GM12878 (cell line): ENCODE data around the gene P2RY11. TPM values are rescaled to one million over a fixed set of nuclear protein-coding genes. Genes with fewer than 3 reads are reported as not detected.
A peak's percentile ranks its signal among the peaks of the same experiment; 100 is the strongest.

ENCODE experiments used
- BRCA1 ChIP-seq: IDR thresholded peaks from 2 replicates; pipeline ENCODE4 v1.6.1; 2011; ENCODE audit warnings: low read depth, low read length, improper control_type of control experiment
- CBX3 ChIP-seq: fragments of 200-600 bp; sonication (generic); IDR thresholded peaks from 2 replicates; pipeline ENCODE4 v1.6.1; 2016; ENCODE audit warnings: low read depth, borderline replicate concordance
- FOXK2 ChIP-seq: fragments of 450-650 bp; IDR thresholded peaks from 2 replicates; pipeline ENCODE4 v1.6.1; 2017; ENCODE audit warnings: mild to moderate bottlenecking, moderate library complexity
- IKZF1 ChIP-seq: fragments of 450-650 bp; conservative IDR thresholded peaks from 2 replicates; pipeline ENCODE4 v1.6.1; 2017; ENCODE audit warnings: antibody characterized with exemption, mild to moderate bottlenecking
- JUND ChIP-seq: IDR thresholded peaks from 2 replicates; pipeline ENCODE4 v1.6.1; 2012; ENCODE audit warnings: low read depth, mild to moderate bottlenecking, low read length, improper control_type of control experiment, moderate library complexity
- KAT2A ChIP-seq: conservative IDR thresholded peaks from 2 replicates; pipeline ENCODE4 v1.6.1; 2011; ENCODE audit warnings: low read depth, low read length; ENCODE audit not compliant: control insufficient read depth
- MYC ChIP-seq: IDR thresholded peaks from 2 replicates; pipeline ENCODE4 v1.6.1; 2011; ENCODE audit warnings: mild to moderate bottlenecking, low read length, moderate library complexity, inconsistent platforms; ENCODE audit not compliant: insufficient read depth, insufficient replicate concordance, insufficient read length, severe bottlenecking
- PML ChIP-seq: IDR thresholded peaks from 2 replicates; pipeline ENCODE4 v1.6.1; 2012; ENCODE audit warnings: low read length, inconsistent platforms
- RAD21 ChIP-seq: IDR thresholded peaks from 2 replicates; pipeline ENCODE4 v1.6.1; 2011; ENCODE audit warnings: mild to moderate bottlenecking, low read depth, low read length, moderate library complexity; ENCODE audit not compliant: insufficient read depth
- RB1 ChIP-seq: fragments of 450-650 bp; formaldehyde crosslinking; IDR thresholded peaks from 2 replicates; pipeline ENCODE4 v1.6.1; 2017; ENCODE audit warnings: mild to moderate bottlenecking, borderline replicate concordance
- SIN3A ChIP-seq: IDR thresholded peaks from 2 replicates; pipeline ENCODE4 v1.6.1; 2012; ENCODE audit warnings: low read depth, low read length, improper control_type of control experiment
- SMAD5 ChIP-seq: IDR thresholded peaks from 2 replicates; pipeline ENCODE4 v1.6.1; 2016; ENCODE audit warnings: antibody characterized with exemption, low read depth
- SPI1 ChIP-seq: IDR thresholded peaks from 2 replicates; pipeline ENCODE4 v1.6.1; 2011; ENCODE audit warnings: low read depth, mild to moderate bottlenecking, low read length, moderate library complexity, borderline replicate concordance; ENCODE audit not compliant: insufficient read depth
- SREBF1 ChIP-seq: IDR thresholded peaks from 2 replicates; pipeline ENCODE4 v1.6.1; 2012; ENCODE audit warnings: mild to moderate bottlenecking, low read length
- TARDBP ChIP-seq: IDR thresholded peaks from 2 replicates; pipeline ENCODE4 v1.6.1; 2016; ENCODE audit warnings: borderline replicate concordance
- TCF12 ChIP-seq: IDR thresholded peaks from 2 replicates; pipeline ENCODE4 v1.6.1; 2011; ENCODE audit warnings: low read depth, mild to moderate bottlenecking, low read length
- ZBED1 ChIP-seq: IDR thresholded peaks from 2 replicates; pipeline ENCODE4 v1.6.1; 2016; ENCODE audit warnings: borderline replicate concordance
- polyA plus RNA-seq, 11 experiments: library from polyadenylated mRNA; depleted of rRNA in 4 of 11; unstranded in 6 of 11; stranded (reverse) in 5 of 11; fragments of >200 nt; fragmentation: Nextera tagmentation in 4 of 11; fragmentation: Illumina TruSeq in 1 of 11; extraction: Ambion mirVana in 4 of 11; extraction: Trizol in 1 of 11; gene quantifications; 1 replicate in 1 of 11; 2 replicates in 10 of 11; pipeline versions ENCODE4 v1.2.1 to v1.2.3, GENCODE V29; 2011 to 2016; ENCODE audit warnings: inconsistent platforms in 2 of 11, missing spikeins in 2 of 11, low read depth in 1 of 11
- total RNA-seq, 4 experiments: library from RNA; depleted of rRNA in 3 of 4; stranded (reverse); fragments of >200 nt in 3 of 4; fragmentation: Illumina TruSeq in 1 of 4; extraction: Trizol in 1 of 4; gene quantifications; 2 replicates each; pipeline versions ENCODE4 v1.2.1 to v1.2.3, GENCODE V29; 2013 to 2021
- TF ChIP-seq, protein P1 (sequence below): fragments of 450-650 bp; IDR thresholded peaks from 2 replicates; pipeline ENCODE4 v1.6.1; 2018; ENCODE audit warnings: borderline replicate concordance, mild to moderate bottlenecking; ENCODE audit not compliant: partially characterized antibody
- TF ChIP-seq, protein P2 (sequence below): fragments of 450-650 bp; IDR thresholded peaks from 2 replicates; pipeline ENCODE4 v1.6.1; 2017; ENCODE audit warnings: mild to moderate bottlenecking, low read depth, inconsistent platforms; ENCODE audit not compliant: poor library complexity, severe bottlenecking
- TF ChIP-seq, protein P3 (sequence below): IDR thresholded peaks from 2 replicates; pipeline ENCODE4 v1.6.1; 2012; ENCODE audit warnings: mild to moderate bottlenecking, low read depth, low read length
- TF ChIP-seq, protein P4 (sequence below): fragments of 450-650 bp; conservative IDR thresholded peaks from 2 replicates; pipeline ENCODE4 v1.6.1; 2017; ENCODE audit warnings: mild to moderate bottlenecking, moderate library complexity

P2RY11 gene
- total and polyA plus RNA-seq, 10 of the 15 experiments (the other 5 are each of a cell fraction or from before 2014, with no cell fraction given), result 0.14 to 46.5 (median 7.6) TPM

DNA sequence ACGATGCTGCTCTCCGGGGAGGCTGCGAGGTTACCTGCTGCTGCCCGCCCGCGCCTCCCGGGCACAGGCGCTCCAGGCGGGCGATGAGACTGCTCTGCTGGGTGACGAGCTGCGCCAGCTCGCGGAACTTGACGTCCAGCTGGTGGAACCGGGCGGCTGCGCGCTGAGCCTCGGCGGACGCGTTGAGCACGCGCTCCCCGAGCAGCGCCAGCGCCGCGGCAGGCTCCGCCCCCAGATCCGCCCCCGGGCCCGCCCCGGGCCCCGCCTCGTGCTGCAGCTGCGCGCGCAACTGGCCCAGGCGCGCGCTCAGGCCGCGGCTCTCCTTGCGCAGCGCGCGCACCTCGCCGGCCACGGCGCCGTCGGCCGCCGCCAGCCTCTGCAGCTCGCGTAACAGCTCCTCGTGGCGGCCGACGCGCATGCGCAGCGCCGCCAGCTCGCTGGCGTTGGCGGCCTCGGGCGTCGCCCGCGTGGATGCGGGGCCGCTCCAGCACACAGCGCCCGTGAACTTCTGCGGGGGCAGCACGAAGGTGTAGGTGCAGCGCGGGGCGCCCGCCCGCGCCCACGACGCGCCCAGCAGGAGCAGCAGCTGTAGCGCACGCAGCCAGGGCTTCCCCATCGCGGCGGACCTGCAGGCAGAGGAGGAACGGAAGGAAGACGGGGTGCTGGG, 15.4 kb upstream of the P2RY11 start (continued):
- TF ChIP-seq PML (no peak), TCF12 (peak; percentile 79; the same call in 1 of the 2 replicates), RB1 (peak; percentile 49; the same call in 1 of the 2 replicates), KAT2A (no peak), ZBED1 (no peak), MYC (no peak), SIN3A (no peak), RAD21 (no peak), SMAD5 (no peak), TARDBP (no peak), CBX3 (no peak), SREBF1 (no peak), SPI1 (no peak), IKZF1 (peak; percentile 96), JUND (no peak), FOXK2 (no peak), BRCA1 (no peak)
- TF ChIP-seq, protein P1, sequence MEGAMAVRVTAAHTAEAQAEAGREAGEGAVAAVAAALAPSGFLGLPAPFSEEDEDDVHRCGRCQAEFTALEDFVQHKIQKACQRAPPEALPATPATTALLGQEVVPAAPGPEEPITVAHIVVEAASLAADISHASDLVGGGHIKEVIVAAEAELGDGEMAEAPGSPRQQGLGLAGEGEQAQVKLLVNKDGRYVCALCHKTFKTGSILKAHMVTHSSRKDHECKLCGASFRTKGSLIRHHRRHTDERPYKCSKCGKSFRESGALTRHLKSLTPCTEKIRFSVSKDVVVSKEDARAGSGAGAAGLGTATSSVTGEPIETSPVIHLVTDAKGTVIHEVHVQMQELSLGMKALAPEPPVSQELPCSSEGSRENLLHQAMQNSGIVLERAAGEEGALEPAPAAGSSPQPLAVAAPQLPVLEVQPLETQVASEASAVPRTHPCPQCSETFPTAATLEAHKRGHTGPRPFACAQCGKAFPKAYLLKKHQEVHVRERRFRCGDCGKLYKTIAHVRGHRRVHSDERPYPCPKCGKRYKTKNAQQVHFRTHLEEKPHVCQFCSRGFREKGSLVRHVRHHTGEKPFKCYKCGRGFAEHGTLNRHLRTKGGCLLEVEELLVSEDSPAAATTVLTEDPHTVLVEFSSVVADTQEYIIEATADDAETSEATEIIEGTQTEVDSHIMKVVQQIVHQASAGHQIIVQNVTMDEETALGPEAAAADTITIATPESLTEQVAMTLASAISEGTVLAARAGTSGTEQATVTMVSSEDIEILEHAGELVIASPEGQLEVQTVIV, result no peak
- TF ChIP-seq, protein P2, sequence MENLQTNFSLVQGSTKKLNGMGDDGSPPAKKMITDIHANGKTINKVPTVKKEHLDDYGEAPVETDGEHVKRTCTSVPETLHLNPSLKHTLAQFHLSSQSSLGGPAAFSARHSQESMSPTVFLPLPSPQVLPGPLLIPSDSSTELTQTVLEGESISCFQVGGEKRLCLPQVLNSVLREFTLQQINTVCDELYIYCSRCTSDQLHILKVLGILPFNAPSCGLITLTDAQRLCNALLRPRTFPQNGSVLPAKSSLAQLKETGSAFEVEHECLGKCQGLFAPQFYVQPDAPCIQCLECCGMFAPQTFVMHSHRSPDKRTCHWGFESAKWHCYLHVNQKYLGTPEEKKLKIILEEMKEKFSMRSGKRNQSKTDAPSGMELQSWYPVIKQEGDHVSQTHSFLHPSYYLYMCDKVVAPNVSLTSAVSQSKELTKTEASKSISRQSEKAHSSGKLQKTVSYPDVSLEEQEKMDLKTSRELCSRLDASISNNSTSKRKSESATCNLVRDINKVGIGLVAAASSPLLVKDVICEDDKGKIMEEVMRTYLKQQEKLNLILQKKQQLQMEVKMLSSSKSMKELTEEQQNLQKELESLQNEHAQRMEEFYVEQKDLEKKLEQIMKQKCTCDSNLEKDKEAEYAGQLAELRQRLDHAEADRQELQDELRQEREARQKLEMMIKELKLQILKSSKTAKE, result no peak
- TF ChIP-seq, protein P3, sequence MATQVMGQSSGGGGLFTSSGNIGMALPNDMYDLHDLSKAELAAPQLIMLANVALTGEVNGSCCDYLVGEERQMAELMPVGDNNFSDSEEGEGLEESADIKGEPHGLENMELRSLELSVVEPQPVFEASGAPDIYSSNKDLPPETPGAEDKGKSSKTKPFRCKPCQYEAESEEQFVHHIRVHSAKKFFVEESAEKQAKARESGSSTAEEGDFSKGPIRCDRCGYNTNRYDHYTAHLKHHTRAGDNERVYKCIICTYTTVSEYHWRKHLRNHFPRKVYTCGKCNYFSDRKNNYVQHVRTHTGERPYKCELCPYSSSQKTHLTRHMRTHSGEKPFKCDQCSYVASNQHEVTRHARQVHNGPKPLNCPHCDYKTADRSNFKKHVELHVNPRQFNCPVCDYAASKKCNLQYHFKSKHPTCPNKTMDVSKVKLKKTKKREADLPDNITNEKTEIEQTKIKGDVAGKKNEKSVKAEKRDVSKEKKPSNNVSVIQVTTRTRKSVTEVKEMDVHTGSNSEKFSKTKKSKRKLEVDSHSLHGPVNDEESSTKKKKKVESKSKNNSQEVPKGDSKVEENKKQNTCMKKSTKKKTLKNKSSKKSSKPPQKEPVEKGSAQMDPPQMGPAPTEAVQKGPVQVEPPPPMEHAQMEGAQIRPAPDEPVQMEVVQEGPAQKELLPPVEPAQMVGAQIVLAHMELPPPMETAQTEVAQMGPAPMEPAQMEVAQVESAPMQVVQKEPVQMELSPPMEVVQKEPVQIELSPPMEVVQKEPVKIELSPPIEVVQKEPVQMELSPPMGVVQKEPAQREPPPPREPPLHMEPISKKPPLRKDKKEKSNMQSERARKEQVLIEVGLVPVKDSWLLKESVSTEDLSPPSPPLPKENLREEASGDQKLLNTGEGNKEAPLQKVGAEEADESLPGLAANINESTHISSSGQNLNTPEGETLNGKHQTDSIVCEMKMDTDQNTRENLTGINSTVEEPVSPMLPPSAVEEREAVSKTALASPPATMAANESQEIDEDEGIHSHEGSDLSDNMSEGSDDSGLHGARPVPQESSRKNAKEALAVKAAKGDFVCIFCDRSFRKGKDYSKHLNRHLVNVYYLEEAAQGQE, result no peak
- TF ChIP-seq, protein P4, sequence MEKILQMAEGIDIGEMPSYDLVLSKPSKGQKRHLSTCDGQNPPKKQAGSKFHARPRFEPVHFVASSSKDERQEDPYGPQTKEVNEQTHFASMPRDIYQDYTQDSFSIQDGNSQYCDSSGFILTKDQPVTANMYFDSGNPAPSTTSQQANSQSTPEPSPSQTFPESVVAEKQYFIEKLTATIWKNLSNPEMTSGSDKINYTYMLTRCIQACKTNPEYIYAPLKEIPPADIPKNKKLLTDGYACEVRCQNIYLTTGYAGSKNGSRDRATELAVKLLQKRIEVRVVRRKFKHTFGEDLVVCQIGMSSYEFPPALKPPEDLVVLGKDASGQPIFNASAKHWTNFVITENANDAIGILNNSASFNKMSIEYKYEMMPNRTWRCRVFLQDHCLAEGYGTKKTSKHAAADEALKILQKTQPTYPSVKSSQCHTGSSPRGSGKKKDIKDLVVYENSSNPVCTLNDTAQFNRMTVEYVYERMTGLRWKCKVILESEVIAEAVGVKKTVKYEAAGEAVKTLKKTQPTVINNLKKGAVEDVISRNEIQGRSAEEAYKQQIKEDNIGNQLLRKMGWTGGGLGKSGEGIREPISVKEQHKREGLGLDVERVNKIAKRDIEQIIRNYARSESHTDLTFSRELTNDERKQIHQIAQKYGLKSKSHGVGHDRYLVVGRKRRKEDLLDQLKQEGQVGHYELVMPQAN, result 0 out of 2 replicates have a peak, but pooled peaks have one; percentile 32
